ENCODE measurements around the gene MICAL3.

MICAL3 gene

DNA sequence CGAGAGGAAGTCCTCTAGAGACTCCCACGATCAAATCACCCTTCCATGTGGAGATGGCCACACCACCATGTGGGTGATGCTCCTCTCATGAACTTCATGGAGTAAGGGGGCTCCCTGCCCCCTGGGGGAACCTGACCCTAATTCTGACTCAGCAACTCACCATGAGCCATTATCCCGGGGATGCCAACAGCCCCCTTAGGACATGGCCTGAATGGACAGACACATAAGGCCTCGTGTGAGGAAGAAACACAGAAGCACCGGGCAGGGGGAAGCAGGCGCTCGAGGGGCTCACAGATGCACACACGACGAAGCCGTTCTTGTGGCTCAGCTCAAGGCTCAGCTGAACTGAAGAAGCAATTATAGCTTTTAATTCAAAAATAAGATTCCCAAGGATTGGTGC is 150.6 kb downstream of the MICAL3 start:
- H3K27me3 ChIP-seq (ENCODE audit: control insufficient read depth, insufficient read depth, low read length, poor library complexity, severe bottlenecking), result no peaks in the 10 kb centered on the region
- no peak overlapping the region for H3K4me3 ChIP-seq (ENCODE audit: insufficient read depth, low read depth, low read length)
- no peaks in the 10 kb centered on the region for H3K9me3 ChIP-seq (ENCODE audit: control insufficient read depth, low read length)
- WGBS, 2 experiments, result 94 to 96% methylated on average over 10 of the region's 10 CpGs
- peaks cover 15% of the 10 kb centered on the region for H3K36me3 ChIP-seq (ENCODE audit: control insufficient read depth, insufficient read depth, low read length)
- no peaks in the 10 kb centered on the region for H3K4me1 ChIP-seq (ENCODE audit: control insufficient read depth, insufficient read depth, low read length)
- H3K27ac ChIP-seq (ENCODE audit: insufficient read depth, low read depth, low read length, poor library complexity, severe bottlenecking), result no peak overlapping the region

DNA sequence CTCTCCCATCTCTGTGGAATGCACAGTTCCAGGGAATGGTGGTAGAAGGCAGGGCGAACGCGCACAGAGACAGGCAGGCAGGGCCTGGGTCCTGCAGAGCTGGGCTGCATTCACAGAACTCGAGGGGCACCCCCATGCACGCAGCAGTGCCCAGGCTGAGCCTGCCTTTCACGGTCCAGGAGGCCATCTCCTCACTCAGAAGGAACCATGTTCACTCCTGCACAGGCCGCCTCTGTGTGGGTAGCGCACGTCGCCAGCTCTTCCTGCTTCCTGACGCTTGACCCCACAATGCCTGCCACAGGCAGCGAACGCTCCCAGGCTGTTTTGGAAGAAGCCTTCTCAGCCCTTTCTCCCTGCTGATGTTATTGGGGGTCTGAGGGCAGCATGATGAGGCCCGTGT is 151.2 kb downstream of the MICAL3 start:
- no peaks in the 10 kb centered on the region for H3K9me3 ChIP-seq (ENCODE audit: control insufficient read depth, low read length)
- no peaks in the 10 kb centered on the region for H3K4me1 ChIP-seq (ENCODE audit: control insufficient read depth, insufficient read depth, low read length)
- no peaks in the 10 kb centered on the region for H3K27me3 ChIP-seq (ENCODE audit: control insufficient read depth, insufficient read depth, low read length, poor library complexity, severe bottlenecking)
- WGBS, 2 experiments, result 95 to 96% methylated on average over 14 of the region's 14 CpGs
- H3K36me3 ChIP-seq (ENCODE audit: control insufficient read depth, insufficient read depth, low read length), result peaks cover 15% of the 10 kb centered on the region
- no peak overlapping the region for H3K4me3 ChIP-seq (ENCODE audit: insufficient read depth, low read depth, low read length)
- H3K27ac ChIP-seq (ENCODE audit: insufficient read depth, low read depth, low read length, poor library complexity, severe bottlenecking), result no peak overlapping the region

DNA sequence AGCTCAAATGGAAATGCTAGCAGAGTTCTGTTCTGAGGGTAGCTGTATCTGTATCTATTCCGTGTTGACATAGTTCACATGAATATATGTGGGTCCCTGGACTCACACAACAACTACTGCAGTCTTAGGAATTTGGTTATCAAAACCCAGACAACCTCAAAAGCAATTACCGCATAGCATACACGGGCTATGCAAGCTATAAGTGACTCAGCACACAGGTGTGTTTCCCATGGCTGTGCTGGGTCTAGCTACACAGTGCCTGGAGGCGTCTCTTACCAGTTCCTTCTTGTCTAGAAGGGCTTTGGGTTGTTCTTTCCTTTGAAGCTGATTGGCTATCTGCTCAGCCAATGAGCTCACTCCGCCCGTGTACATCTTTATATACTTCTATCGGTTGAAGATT is 151.9 kb downstream of the MICAL3 start:
- Histone ChIP-seq H3K27me3 (ENCODE audit: control insufficient read depth, insufficient read depth, low read length, poor library complexity, severe bottlenecking) (no peaks in the 10 kb centered on the region), H3K4me1 (ENCODE audit: control insufficient read depth, insufficient read depth, low read length) (no peaks in the 10 kb centered on the region), H3K4me3 (ENCODE audit: insufficient read depth, low read depth, low read length) (no peak overlapping the region), H3K9me3 (ENCODE audit: control insufficient read depth, low read length) (no peaks in the 10 kb centered on the region), H3K27ac (ENCODE audit: insufficient read depth, low read depth, low read length, poor library complexity, severe bottlenecking) (no peak overlapping the region), H3K36me3 (ENCODE audit: control insufficient read depth, insufficient read depth, low read length) (peaks cover 15% of the 10 kb centered on the region)
- 94 to 96% methylated on average over 7 of the region's 7 CpGs for WGBS, 2 experiments

DNA sequence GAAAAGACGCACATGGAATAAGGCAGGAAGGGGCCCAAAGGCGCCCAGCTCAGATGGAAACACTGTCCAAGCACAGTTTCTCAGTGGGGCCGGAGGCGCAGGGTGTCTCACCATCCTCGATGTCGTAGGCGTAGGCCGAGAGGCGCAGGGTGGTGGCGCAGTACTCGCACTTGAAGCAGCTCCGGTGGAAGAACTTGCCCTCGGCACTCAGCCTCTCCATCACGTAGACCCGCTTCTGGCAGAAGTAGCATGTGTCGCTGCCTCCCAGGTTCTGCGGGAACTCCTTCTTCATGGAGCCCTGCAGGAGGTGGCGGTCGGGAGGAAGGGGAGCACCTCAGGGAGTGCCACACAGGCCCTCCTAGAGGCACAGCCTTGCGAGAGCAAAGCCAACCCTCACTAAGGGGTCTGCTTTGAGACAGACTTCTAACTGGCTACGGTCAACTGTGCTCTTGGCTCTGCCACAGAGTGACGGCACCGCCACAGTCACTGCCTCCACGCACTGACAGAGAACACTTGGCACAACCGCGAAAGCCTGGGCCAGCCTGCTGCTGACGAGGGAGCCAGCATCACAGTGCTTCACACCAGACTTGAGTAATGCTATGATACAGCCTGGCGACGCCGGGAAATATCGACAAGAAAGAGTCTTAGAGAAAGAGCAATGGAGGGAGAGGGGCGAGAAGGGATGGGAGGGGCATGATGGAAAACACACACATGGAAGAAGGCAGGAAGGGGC is 152.5 kb downstream of the MICAL3 start:
- Histone ChIP-seq H3K27me3 (ENCODE audit: control insufficient read depth, insufficient read depth, low read length, poor library complexity, severe bottlenecking) (no peaks in the 10 kb centered on the region), H3K9me3 (ENCODE audit: control insufficient read depth, low read length) (no peaks in the 10 kb centered on the region), H3K36me3 (ENCODE audit: control insufficient read depth, insufficient read depth, low read length) (peaks cover 15% of the 10 kb centered on the region), H3K4me3 (ENCODE audit: insufficient read depth, low read depth, low read length) (no peak overlapping the region), H3K4me1 (ENCODE audit: control insufficient read depth, insufficient read depth, low read length) (no peaks in the 10 kb centered on the region), H3K27ac (ENCODE audit: insufficient read depth, low read depth, low read length, poor library complexity, severe bottlenecking) (no peak overlapping the region)
- 95 to 96% methylated on average over 32 of the region's 32 CpGs for WGBS, 2 experiments

DNA sequence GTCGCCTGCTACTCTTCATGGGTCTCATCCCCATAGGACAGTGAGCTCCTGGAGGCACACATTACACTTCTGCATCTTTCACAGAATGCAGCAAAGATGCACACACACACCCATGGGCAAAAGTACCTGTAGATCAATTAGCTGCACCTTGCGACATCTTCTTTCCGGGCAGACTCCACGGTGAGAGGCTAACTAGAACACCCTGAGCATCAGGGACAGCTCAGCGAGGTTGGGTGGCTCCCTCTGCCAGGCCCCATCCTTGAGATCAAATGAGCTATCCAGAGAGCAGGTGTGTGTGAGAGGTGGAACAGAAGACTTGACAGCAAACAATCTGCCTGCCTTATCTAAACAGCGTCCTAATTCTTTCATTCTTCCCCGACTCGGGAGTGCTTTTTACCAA is 154.0 kb downstream of the MICAL3 start:
- Histone ChIP-seq H3K4me1 (ENCODE audit: control insufficient read depth, insufficient read depth, low read length) (no peaks in the 10 kb centered on the region), H3K27ac (ENCODE audit: insufficient read depth, low read depth, low read length, poor library complexity, severe bottlenecking) (no peak overlapping the region), H3K36me3 (ENCODE audit: control insufficient read depth, insufficient read depth, low read length) (peaks cover 15% of the 10 kb centered on the region), H3K4me3 (ENCODE audit: insufficient read depth, low read depth, low read length) (no peak overlapping the region), H3K27me3 (ENCODE audit: control insufficient read depth, insufficient read depth, low read length, poor library complexity, severe bottlenecking) (no peaks in the 10 kb centered on the region), H3K9me3 (ENCODE audit: control insufficient read depth, low read length) (no peaks in the 10 kb centered on the region)
- WGBS, 2 experiments, result 95 to 97% methylated on average over 8 of the region's 8 CpGs

DNA sequence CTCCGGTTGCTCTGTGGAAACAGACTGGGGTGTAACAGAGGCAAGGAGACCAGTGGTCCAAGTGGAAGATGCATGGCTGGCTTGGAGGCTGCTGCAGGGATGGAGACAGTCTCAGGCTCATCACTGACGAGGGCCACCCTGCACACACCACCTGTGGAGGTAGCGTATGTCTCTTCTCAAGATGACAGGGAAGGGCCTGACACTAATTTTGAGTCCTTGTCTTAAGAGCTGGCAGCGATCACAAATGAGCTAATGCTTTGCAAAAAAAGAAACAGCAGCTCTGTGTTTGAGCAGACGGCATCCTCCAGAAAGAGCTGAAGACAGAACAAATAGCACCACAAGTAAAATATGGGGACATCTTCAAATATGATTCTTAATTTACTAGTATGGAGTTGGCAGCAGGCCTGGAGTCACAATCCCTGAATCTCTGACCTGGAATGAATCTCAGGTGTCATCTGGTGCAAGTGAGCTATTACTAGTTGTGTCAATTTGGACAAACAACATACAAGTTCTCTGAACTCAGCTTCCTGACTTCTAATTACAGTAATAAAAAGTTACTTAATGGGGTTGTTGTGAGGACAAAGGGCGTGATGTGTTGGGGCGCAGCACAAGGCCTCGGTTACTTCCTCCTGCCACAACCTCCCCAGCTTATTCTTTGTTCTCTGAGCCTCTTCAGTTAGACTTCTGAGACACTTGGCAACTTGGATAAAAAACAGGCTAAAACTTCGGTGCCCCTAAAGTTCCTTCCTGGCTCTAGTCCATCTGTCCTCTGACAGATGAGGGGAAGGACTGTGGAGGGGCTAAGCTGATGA is 154.9 kb downstream of the MICAL3 start:
- H3K9me3 ChIP-seq (ENCODE audit: control insufficient read depth, low read length), result no peaks in the 10 kb centered on the region
- peaks cover 15% of the 10 kb centered on the region for H3K36me3 ChIP-seq (ENCODE audit: control insufficient read depth, insufficient read depth, low read length)
- 96 to 97% methylated on average over 9 of the region's 9 CpGs for WGBS, 2 experiments
- no peak overlapping the region for H3K4me3 ChIP-seq (ENCODE audit: insufficient read depth, low read depth, low read length)
- H3K27me3 ChIP-seq (ENCODE audit: control insufficient read depth, insufficient read depth, low read length, poor library complexity, severe bottlenecking), result no peaks in the 10 kb centered on the region
- H3K4me1 ChIP-seq (ENCODE audit: control insufficient read depth, insufficient read depth, low read length), result no peaks in the 10 kb centered on the region
- H3K27ac ChIP-seq (ENCODE audit: insufficient read depth, low read depth, low read length, poor library complexity, severe bottlenecking), result no peak overlapping the region

DNA sequence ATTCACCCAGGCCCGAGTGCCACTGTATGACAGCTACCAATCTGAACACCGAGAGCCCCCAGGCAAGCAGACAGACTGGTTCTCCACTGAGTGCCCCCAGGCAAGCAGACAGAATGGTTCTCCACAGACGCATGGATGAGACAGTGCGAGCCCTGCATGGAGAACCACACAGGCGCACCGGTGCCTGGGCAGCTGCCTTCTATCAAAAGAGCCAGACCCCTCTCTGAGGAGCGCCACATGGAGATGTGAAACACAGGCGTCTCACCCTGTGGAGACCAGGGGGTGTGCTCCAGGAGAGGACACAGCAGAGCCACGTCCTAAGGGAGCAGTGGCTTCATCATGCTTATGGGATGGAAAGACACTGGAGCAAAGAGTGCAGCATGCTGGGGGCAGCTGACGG is 155.6 kb downstream of the MICAL3 start:
- Histone ChIP-seq H3K27me3 (ENCODE audit: control insufficient read depth, insufficient read depth, low read length, poor library complexity, severe bottlenecking) (no peaks in the 10 kb centered on the region), H3K4me1 (ENCODE audit: control insufficient read depth, insufficient read depth, low read length) (no peaks in the 10 kb centered on the region), H3K27ac (ENCODE audit: insufficient read depth, low read depth, low read length, poor library complexity, severe bottlenecking) (no peak overlapping the region), H3K9me3 (ENCODE audit: control insufficient read depth, low read length) (no peaks in the 10 kb centered on the region), H3K36me3 (ENCODE audit: control insufficient read depth, insufficient read depth, low read length) (peaks cover 15% of the 10 kb centered on the region), H3K4me3 (ENCODE audit: insufficient read depth, low read depth, low read length) (no peak overlapping the region)
- WGBS, 2 experiments, result 96% methylated on average over 10 of the region's 10 CpGs

DNA sequence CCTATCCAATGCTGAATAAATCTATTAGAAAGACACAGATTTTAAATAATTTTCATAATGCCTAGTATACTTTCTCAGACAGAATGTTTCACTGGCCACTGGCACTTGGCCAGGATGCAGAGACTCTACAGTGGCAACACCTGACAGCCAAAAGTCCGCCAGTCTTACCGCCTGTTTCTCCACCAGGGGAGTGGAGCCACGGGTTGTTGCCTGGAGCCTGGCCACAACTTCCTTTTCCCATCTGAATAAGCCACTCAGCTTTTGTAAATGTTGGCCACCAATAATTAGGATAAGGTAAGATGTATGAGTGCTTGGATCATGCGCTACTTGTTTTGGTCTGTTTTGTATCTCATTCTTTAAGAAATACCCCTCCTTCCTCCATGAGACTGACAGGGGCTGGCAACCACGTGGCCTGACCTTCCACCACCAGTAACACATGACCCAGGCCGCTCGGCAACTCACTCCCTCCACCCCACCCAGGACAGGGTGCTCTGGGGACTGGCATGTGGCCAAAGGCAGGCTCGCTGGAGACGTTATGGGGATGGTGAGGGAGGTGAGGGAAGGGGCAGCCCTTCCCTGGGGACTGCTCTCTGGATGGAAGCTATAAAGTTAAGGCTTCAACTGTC is 157.1 kb downstream of the MICAL3 start:
- no peaks in the 10 kb centered on the region for H3K9me3 ChIP-seq (ENCODE audit: control insufficient read depth, low read length)
- 89 to 95% methylated on average over 9 of the region's 9 CpGs for WGBS, 2 experiments
- no peaks in the 10 kb centered on the region for H3K4me1 ChIP-seq (ENCODE audit: control insufficient read depth, insufficient read depth, low read length)
- H3K27ac ChIP-seq (ENCODE audit: insufficient read depth, low read depth, low read length, poor library complexity, severe bottlenecking), result no peak overlapping the region
- no peak overlapping the region for H3K4me3 ChIP-seq (ENCODE audit: insufficient read depth, low read depth, low read length)
- peaks cover 15% of the 10 kb centered on the region for H3K36me3 ChIP-seq (ENCODE audit: control insufficient read depth, insufficient read depth, low read length)
- no peaks in the 10 kb centered on the region for H3K27me3 ChIP-seq (ENCODE audit: control insufficient read depth, insufficient read depth, low read length, poor library complexity, severe bottlenecking)

DNA sequence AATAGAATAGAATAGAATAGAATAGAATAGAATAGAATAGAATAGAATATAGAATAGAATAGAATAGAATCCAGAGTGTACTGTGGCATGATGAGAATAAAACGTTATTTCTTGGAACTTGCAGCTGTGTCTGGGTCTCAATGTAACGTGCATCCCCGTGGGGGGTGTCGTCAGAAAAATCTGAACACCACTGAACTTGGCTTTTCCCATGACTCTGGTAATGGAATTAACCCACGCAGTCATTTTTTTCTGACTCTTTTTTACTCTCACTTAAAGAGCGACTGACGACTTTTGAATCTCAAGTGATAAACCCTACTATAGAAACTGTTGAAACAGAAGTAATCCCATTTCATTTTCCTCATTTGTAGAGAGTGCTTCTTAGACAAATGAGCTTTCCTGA is 157.7 kb downstream of the MICAL3 start:
- Histone ChIP-seq H3K36me3 (ENCODE audit: control insufficient read depth, insufficient read depth, low read length) (peaks cover 8% of the 10 kb centered on the region), H3K4me3 (ENCODE audit: insufficient read depth, low read depth, low read length) (no peak overlapping the region), H3K27me3 (ENCODE audit: control insufficient read depth, insufficient read depth, low read length, poor library complexity, severe bottlenecking) (no peaks in the 10 kb centered on the region), H3K27ac (ENCODE audit: insufficient read depth, low read depth, low read length, poor library complexity, severe bottlenecking) (no peak overlapping the region), H3K9me3 (ENCODE audit: control insufficient read depth, low read length) (no peaks in the 10 kb centered on the region), H3K4me1 (ENCODE audit: control insufficient read depth, insufficient read depth, low read length) (no peaks in the 10 kb centered on the region)
- WGBS, 2 experiments, result 89 to 95% methylated on average over 7 of the region's 7 CpGs

DNA sequence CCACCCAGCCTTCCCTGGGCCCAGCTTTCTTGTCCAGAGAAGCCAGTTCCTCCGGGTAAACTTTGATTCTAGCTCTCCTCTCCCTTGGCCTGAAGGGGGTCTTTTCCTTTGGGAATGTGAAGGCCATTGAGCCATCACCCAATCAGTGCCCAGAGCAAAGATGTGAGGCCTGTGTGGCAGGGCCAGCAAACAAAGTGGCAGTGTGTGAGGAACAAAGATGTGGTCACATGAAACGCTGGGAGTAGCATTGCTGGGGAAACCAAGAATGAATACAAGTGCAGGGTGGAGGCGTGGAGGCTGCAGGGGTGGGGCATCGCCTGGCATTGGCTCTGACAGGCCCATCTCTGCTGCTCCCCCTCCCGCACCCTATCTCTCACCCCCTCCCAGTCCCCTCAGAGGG is 158.2 kb downstream of the MICAL3 start:
- Histone ChIP-seq H3K4me3 (ENCODE audit: insufficient read depth, low read depth, low read length) (no peak overlapping the region), H3K27ac (ENCODE audit: insufficient read depth, low read depth, low read length, poor library complexity, severe bottlenecking) (peak overlapping the region; percentile 26), H3K9me3 (ENCODE audit: control insufficient read depth, low read length) (no peaks in the 10 kb centered on the region), H3K27me3 (ENCODE audit: control insufficient read depth, insufficient read depth, low read length, poor library complexity, severe bottlenecking) (no peaks in the 10 kb centered on the region), H3K4me1 (ENCODE audit: control insufficient read depth, insufficient read depth, low read length) (no peaks in the 10 kb centered on the region), H3K36me3 (ENCODE audit: control insufficient read depth, insufficient read depth, low read length) (peaks cover 5% of the 10 kb centered on the region)
- 84 to 86% methylated on average over 5 of the region's 5 CpGs for WGBS, 2 experiments
